A673 (cell line): ENCODE results near the gene PAPPA.

ENCODE experiments used
- EZH2 ChIP-seq: fragments of 200-600 bp; sonication (generic); IDR thresholded peaks from 2 replicates; pipeline ENCODE4 v1.6.1; 2017; ENCODE audit warnings: borderline replicate concordance, low read depth, mild to moderate bottlenecking, mixed read lengths, antibody characterized with exemption, low read length; ENCODE audit not compliant: poor library complexity, severe bottlenecking
- TF ChIP-seq, protein P1 (sequence below): fragments of 300-800, 200-600 bp; sonication (generic); conservative IDR thresholded peaks from 2 replicates; pipeline ENCODE4 v1.5.1; 2017; ENCODE audit warnings: low read depth, mild to moderate bottlenecking, antibody characterized with exemption, low read length, moderate library complexity, mixed read lengths

DNA sequence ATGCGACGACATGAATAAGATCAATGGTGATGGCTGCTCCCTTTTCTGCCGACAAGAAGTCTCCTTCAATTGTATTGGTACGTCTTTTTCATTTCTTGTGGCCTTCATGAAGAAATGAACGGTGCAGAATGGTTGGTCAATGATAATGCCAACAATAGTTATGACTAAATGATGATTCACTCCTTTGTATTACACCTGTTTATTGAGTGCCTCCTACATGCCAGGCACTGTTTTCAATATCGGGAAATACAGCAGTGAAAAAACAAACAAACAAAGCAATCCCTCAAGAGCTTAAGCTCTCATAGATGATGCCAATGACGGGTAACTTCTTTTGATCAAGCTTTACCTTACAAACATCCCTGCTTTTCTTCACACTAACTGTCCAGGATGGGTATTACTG lies 117.7 kb downstream of the PAPPA start:
- TF ChIP-seq, protein P1, sequence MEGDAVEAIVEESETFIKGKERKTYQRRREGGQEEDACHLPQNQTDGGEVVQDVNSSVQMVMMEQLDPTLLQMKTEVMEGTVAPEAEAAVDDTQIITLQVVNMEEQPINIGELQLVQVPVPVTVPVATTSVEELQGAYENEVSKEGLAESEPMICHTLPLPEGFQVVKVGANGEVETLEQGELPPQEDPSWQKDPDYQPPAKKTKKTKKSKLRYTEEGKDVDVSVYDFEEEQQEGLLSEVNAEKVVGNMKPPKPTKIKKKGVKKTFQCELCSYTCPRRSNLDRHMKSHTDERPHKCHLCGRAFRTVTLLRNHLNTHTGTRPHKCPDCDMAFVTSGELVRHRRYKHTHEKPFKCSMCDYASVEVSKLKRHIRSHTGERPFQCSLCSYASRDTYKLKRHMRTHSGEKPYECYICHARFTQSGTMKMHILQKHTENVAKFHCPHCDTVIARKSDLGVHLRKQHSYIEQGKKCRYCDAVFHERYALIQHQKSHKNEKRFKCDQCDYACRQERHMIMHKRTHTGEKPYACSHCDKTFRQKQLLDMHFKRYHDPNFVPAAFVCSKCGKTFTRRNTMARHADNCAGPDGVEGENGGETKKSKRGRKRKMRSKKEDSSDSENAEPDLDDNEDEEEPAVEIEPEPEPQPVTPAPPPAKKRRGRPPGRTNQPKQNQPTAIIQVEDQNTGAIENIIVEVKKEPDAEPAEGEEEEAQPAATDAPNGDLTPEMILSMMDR: no peak
- no peak for TF ChIP-seq EZH2
